NCI-H2081 treated with DMSO at 0.1 percent for 48 hours (cell line): Measurements from ENCODE around the gene TSBP1.
"Not testable (repeated sequence)": the region's sequence is repeated elsewhere in the genome, so short reads cannot be mapped to it uniquely, and the experiment has no call there.

Source experiments
- DNase-seq: peaks from one replicate; lab custom pipeline; 2025; lab: John Stamatoyannopoulos, UW

The TSBP1 gene

DNA sequence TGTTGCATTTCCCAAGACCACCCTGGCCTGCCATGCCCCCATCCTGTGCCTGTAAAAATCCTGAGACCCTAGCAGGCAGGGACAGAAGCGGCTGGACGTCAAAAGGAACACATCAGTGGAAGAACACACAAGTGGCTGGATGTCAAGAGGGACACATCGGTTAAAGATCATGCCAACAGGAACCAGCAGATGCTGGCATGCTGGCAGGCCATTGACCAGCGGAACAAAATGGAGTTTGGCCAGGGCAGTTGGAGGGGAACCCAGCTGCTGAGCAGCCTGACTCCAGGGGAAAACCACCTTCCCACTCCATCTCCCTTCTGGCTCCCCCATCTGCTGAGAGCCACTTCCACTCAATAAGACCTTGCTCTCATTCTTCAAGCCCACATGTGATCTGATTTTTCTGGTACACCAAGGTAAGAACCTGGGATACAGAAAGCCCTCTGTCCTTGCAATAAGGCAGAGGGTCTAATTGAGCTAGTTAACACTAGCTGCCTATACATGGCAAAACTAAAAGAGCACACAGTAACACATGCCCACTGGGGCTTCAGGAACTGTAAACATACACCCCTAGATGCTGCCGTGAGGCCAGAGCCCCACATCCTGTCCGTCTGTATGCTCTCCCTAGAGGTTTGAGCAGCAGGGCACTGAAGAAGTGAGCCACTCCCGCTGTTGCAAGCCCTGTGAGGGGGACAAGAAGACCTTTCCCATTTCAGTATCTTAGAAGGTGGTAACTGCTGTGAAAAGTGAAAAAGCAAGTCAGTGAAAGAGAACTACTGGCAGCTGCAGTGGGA, 4.2 kb upstream of the TSBP1 start:
- no peak for DNase-seq

DNA sequence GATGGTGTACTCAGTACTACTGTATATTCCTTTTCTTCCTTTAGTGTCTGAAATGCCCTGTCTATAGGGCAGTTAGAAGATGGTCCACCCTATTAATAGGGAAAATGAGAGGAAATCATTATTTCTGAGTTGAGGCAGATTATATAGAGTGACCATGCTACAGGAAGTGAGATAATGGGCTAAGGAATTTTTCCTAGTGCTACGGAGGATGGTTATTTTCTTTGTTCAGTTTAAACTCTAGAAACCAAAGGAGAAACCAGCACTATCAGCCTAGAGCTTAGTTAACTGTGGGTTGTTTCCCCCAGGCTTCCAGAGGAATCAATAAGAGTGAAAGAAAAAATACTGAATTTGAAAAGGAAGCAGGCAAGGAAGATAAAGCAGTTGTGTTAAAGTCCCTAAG, 474 bp downstream of the TSBP1 start:
- no peak for DNase-seq

DNA sequence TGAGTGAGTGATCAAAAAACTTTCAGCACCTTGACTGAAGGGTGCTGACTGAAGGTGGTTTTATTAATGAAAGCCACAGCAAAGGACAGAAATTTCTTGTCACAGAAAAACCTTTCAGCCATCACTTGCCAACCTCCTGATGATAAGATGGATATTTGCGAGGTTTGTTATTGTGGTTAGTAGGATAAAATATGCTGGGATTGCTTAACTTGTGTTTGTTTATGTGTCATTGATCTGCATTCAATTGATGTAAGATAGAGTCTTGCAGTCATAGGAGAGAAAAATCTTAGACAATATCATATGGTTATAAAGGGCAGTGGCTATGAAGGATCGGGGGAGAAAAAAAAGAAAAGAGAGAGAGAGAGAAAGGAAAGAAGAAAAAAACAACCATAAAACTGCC, 1.2 kb downstream of the TSBP1 start:
- DNase-seq, result no peak

DNA sequence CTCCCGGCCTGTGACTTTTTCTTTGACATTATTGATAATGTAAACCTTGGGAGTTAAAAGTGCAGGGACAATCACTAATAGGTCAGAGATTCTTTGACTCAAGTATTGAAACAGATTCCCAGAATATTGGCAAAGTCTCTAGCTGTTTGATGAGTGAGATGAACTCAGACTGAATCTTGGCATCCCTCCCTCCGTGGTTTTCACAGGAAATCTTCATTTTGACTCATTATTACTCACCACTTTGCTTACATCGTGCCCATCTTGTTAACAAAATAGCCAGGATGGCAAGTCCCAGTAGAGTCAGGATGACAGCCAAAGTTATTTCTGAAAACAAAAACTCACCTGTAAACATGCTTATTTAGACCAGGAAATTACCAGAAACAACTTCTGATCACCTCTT, 2.0 kb downstream of the TSBP1 start:
- DNase-seq, result no peak

DNA sequence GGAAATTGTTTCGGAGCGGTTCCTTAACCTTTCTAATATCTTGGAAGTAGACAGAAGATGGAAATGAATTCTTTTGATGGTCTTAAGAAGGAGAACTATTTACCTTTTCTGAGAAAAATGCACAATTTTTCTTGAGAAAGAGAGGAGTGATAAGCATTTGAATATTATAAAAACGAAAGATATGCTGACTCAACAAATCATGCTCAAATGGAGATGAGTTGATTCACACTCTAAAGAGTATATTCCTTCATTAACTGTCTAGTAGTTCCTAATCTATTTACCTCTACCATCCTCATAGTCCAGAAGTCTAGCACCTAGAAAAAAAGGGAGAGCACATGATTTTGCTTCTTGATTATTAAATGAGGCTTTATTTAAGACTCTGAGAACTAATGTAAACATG, 4.1 kb downstream of the TSBP1 start:
- DNase-seq, result no peak

DNA sequence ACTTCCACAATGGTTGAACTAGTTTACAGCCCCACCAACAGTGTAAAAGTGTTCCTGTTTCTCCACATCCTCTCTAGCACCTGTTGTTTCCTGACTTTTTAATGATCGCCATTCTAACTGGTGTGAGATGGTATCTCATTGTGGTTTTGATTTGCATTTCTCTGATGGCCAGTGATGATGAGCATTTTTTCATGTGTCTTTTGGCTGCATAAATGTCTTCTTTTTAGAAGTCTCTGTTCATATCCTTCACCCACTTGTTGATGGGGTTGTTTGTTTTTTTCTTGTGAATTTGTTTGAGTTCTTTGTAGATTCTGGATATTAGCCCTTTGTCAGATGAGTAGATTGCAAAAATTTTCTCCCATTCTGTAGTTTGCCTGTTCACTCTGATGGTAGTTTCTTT, 12.5 kb downstream of the TSBP1 start:
- DNase-seq, result not testable (repeated sequence)

DNA sequence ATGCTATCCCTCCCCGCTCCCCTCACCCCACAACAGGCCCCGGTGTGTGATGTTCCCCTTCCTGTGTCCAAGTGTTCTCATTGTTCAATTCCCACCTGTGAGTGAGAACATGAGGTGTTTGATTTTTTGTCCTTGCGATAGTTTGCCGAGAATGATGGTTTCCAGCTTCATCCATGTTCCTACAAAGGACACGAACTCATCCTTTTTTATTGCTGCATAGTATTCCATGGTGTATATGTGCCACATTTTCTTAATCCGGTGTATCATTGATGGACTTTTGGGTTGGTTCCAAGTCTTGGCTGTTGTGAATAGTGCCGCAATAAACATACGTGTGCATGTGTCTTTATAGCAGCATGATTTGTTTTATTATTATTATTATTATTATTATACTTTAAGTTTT, 13.2 kb downstream of the TSBP1 start:
- DNase-seq, result not testable (repeated sequence)

DNA sequence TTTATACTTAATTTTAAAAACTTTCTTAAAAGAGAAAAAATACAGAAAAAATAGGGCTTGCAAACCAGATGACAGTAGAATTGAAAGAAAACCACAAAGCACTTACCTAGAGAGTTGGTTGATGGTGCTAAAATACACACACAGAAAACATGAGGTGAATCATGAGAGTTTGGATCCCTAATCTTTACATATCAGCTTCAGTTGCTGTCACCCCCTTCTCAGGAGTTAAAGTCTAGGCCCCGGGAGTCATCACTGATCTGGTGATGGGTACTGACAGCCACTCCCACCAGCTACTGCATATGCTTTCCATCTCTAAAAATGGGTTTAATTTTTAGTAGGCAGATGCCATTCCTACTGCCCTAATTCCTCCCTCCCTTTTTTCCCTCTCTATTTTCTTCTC, 16.7 kb downstream of the TSBP1 start:
- no peak for DNase-seq

DNA sequence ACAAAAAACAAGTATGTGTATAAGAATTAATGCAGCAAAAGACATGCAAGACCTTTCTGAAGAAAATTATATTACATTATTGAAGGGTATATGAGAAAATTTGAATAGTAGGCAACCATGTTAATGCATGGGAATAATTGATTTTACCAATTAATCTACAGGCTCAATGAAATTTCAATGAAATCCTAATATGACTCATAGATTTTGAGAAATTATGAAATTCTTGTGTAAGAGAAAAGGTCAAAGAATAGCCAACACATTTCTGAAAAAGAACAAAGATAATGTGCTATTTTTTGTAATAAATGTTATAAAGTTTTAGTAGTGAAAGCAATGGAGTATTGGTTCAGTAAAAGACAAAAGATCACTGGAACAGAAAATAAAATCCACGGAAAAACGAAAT, 18.4 kb downstream of the TSBP1 start:
- DNase-seq, result no peak

DNA sequence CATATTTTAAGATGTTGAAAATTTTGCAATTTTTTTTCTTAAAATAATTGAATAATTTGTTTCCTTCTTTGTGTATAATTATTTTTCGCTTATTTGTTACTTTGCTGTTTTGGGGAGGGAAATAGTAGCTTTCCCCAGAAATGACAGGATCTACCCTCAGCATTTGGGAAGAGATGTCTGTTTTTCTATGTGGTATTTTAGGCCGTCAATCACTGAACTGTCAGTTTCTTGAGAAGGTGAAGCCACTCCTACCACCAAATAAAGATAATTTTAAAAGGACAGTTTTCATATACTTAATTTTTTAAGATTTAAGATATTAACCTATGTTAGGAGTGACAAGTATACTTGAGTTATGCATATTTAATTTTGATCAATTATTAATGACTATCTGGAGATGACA, 31.5 kb downstream of the TSBP1 start:
- DNase-seq, result no peak

DNA sequence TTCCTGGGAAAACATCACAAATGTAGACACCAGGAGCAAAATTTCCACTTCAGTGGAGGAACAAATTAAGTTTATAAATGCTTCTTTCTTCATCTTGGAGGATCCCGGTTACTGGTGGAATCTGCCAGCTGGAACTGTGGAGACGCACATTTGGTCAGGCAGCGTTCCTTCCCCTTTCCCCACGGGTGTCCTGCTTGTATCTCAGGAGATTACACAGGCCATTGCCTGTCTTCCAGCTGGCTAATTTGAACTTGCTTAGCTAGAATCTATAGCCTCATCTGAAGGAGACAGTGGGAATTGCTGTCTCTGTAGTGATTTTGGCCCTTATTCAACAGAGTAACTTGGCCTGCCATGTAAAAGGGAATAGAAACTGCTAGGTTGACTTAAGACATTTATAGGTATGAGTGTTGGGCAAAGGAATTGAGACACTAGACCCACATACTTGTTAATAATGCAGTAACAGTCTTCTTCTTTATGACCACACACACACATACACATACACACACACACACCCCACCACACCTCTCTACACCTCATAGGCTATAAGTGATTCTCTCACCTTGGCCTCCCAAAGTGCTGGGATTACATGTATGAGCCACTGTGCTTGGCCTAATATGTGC, 34.4 kb downstream of the TSBP1 start:
- DNase-seq, result no peak

DNA sequence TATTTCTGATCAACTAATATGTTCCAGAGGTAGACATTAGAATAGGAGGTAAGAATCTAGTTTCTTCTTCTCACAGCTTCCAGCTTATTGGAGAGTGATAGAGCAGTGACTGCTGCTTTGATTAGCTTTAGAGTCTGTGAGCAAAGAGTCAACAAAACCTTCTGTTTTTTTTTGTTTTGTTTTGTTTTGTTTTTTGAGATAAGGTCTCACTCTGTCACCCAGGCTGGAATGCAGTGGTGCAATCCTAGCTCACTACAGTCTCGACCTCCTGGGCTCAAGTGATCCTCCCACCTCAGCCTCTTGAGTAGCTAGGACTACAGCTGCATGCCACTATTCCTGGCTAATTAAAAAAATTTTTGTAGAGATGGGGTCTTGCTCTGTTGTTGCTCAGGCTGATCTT, 39.3 kb downstream of the TSBP1 start:
- no peak for DNase-seq

DNA sequence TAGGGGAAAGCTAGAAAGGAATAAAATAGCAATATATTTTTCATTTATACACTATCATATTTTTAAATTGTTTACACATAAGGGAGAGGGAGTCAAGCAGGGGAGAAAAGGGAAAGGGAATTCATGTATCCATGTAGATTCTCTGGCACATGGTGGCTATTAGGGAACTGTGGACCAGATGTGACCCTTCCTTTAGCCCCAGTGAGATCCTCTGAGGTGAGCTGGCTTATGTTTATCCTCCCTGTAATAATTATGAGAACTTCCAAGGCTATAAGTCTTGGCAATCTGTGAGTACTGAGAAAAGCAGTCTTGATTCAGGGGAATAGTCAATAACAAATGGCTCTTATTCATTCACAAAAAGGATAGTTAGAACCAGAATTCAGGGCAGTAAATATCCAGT, 42.6 kb downstream of the TSBP1 start:
- no peak for DNase-seq

DNA sequence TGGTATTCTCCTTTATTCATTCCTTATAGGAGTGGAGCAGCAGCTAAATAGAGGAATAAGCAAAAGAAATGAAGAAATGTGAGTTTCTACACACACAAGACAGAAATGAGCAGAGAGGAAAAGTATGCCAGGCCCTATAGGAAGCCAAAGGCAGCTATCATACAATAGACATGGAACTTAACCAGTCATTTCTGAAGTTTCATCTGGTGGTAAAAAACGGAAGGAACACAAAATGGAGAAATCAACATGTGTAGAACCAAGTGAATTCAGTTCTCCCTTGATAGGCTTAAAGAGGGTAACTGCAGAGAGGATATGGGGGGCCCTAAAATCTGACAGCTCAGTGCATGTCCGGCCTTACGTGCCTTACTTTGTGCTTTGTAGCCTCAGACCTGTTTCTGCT, 44.6 kb downstream of the TSBP1 start:
- no peak for DNase-seq

DNA sequence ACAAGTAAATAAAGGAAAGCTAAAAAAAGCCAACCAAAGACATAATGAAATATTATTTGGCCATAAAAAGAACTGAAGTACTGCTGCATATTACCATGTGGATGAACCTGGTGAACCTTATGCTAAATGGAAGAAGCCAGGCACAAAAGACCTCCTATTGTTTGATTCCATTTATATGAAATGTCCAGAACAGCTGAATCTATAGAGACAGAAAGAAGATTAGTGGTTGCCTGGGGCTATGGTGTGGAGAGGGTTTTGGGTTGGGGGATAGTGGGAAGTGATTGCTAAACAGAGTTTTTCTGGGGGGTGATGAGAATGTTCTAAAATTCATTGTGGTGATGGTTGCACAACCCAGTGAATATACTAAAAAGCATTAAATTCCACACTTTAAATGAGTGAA, 53.2 kb downstream of the TSBP1 start:
- DNase-seq, result no peak

DNA sequence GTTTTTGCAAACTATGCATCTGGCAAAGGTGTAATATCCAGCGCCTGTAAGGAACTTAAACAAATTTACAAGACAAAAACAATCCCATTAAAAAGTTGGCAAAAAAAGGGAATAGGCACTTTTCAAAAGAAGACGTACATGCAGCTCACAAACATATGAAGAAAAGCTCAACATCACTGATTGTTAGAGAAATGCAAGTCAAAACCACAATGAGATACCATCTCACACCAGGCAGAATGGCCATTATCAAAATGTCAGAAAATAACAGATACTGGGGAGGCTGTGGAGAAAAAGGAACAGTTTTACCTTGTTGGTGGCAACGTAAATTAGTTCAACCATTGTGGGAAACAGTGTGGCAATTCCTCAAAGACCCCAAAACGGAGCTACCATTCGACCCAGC, 54.2 kb downstream of the TSBP1 start:
- DNase-seq, result no peak

DNA sequence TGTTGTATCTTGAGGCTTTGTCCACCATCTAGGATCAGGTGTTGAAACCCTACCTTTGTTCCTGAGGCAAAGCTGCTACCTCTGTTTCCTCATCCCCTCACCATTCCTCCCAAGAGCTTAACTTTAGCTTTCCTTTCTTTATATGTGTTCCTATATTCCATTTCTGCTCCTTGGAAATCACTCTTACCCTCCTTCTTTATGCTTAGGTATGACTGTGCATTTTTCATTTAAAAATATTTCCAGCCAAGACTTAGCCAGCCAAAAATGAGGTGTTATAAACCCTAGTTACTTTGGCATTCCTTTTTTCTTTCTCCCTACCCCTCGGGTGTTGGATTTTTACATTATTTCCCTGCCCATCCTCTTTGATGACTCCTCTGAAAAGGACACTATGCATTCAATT, 57.7 kb downstream of the TSBP1 start:
- DNase-seq, result no peak

DNA sequence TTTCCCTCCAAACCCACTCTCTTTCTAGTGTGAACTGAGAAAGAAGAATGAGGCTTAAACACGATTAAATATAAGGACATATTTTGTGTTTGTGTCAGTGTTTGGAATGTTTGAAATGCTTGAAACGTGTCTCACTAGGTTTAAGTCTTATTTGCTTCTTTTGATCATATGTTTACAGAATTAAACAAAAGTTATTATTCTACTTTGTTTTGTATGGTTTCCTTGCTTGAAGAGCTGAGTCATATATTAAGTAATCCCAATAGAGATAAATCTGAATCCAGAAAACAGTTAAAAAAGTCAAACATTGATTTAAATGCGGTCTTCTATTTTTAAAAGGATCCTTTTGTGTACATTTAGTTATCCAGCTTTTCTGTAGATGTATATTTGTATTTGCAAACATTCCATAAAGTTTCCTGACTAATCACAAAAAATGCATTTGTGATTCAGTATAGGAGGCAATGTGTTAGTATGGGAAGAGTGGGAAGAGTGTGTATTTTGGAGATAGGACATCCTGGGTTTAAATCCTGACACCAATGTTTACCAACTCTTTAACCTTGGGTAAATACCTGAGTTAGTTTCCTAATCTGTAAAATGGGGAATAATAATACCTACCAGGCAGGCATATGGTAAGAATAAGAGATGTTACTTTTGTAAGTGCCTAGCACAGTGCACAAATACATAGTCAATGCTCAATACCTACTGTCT, 72.9 kb downstream of the TSBP1 start:
- DNase-seq, result no peak

DNA sequence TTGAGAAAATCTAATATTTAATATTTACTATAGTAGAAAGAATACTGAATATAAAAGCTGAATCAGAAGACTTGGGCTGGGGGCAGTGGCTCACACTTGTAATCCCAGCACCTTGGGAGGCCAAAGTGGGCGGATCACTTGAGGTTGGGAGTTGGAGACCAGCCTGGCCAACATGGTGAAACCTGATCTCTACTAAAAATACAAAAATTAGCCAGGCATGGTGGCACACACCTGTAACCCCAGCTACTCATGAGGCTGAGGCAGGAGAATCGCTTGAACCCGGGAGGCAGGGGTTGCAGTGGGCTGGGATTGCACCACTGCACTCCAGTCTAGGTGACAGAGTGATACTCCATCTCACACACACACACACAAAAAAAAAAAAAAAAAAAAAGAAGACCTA, 76.7 kb downstream of the TSBP1 start:
- DNase-seq, result not testable (repeated sequence)

DNA sequence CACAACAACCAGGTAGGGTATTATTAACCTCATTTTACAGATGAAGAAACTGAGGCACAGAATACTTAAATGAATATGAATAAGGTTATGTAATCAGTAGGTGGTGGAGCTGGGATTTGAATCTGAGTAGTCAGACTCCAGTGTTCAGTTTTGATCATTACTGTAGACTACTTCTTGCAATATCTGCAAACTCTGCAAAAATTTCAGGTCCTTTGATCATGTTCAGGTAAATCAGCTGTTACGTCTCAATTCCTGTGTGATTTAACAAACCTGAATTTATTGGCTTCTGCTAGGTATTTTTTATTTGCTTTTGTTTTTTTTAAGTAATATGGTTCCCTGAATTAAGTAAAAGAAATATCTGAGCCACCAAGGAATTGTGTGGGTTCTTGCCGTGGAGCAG, 77.1 kb downstream of the TSBP1 start:
- DNase-seq, result no peak

DNA sequence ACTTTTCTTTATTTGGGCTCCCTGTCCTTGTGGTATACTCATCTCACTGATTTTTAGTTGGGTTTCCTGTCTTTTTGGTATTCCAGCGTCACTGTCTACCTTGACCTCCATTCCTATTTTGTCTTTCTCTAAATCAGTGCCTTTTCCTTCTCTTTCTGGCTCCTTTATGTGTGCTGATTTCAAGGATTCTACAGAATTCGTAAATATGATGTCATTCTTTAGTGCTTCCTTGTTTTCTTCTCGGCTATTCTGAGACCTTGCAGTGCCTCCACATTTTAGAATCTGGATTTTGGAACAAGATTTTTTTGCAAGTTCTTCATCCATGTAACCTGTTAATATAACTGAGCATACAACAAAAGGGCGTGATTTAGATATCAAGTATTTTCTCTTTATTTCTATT, 78.0 kb downstream of the TSBP1 start:
- DNase-seq, result no peak

DNA sequence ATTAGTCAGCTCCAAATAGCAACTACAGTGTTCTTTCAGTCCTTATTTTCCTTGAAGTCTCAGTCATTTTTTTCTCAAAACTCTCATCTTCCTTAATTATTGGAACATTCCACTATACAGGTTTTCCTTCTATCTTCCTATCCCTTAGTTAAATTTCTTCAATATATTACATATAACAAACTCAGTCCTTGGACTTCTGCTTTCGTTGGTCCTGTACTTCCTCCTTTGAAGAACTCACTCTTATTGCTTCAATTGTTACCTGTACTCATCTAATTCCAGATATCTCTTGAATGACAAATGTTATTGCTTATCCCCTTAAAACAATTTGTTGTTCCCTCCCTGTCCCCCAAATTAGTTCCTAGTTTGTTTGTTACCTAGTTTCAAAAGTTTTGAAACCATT, 80.2 kb downstream of the TSBP1 start:
- DNase-seq, result no peak

DNA sequence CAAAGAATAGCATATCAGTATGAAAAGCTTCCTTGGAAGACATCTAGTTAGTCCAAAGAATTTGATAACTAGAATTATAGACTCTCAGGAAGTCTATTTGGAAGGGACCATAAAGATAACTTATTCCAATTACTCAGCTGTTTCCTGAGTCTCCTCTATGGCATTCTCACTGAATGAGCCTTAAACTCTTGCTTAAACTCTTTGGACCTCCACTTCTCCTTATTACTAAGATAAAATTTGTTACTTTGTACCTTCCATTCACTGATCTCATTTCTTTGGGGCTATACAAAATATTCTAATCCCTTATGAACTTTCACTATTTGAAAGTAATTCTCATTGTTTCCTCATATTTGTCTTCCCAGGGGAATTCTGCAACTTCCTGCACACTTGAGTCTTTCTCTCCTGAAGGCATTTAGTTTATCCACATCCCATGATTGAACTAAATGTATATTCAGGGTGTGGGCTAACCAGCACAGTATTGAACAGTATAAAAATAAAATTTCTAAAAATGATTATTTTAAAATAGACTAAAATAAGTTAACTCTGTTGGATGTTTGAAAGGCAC, 80.7 kb downstream of the TSBP1 start:
- no peak for DNase-seq
